GM19023 (cell line): ENCODE measurements around the gene WDR82.

Experiments
- ATAC-seq: cut with Tn5 transposase; IDR thresholded peaks from one replicate; pipeline ENCODE4 v1.9.1; 2021; ENCODE audit warnings: mild to moderate bottlenecking, moderate library complexity; ENCODE audit not compliant: unreplicated experiment

Gene WDR82

DNA sequence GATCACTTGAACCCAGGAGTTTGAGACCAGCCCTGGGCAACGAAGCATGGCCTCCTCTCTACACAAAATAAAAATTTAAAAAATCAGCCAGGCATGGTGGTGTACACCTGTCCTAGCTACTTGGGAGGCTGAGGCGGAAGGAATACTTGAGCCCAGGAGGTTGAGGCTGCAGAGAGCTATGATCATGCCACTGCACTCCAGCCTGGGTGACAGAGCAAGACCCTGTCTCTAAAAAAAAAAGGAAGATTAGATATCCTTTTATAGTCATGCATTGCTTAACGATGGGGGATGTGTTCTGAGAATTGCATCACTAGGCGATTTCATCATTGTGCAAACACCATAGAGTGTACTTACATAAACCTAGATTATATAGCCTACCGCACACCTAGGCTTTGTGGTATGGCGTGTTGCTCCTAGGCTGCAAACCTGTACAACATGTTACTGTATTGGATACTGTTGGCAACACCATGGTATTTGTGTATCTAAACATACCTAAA, 67.9 kb downstream of the WDR82 start:
- no peak for ATAC-seq

DNA sequence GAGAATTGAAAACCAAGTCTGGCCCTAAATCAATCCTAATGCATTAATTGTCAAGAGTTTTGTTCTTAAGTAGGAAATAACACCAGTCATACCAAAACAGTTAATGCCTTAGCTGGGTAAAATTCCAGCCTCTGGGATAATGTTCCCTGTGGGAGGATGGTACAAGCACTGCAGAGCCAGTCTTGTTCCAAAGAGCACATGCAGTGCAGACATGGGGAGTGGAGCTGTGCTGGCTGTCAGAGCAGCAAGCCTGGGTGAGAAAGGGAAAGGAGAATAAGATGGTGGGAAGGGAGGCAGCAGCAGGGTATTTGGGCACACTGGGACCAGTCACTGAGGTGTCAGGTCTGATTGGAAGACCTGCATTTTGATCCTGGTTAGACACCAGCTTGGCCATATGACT, 68.4 kb downstream of the WDR82 start:
- no peak for ATAC-seq

DNA sequence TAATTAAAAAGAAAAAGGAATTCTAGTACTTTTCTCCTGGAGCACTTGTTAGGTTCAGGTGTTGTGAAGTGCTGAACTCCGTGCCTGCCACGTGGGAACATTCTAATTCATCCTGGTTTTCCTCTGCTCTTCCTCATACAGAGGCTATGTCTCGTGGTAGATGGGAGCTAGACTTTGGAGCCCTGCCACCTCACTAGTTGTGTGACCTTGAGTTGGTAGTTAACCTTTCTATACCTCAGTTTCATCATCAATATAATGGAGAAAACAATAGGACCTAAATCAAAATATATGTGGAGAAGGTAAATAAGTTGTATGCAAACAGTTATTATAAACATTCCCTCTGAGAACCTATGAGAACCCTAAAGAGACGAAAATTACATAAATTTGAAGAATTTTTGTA, 69.9 kb downstream of the WDR82 start:
- ATAC-seq = no peak

DNA sequence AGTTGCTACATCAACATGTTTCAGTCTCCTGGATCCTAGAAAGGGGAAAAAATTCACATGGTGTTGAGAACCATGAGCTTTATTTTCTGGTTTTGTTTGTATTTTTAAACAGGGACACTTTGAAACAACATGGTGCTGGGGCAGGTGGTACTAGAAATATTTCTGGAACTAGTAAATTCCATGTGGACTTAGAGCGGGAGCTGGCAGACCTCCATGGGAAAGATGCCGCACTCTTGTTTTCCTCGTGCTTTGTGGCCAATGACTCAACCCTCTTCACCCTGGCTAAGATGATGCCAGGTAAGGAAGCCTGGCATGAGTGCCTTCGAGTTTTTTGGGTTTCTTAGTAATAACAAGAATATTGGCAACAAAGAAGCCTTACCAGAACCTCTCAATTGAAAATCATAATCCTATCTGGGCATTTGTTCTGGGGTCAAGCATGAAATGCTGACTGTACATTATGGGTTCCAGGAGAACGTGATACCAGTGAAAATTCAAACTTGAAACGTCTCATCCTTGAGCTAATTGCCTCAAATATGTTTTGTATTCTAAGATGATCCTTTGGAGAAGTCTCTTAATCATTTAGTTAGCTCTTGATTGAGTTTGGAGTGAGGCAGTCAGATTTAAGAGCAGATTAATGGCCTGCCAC, 72.6 kb downstream of the WDR82 start:
- no peak for ATAC-seq
